HG03103 (cell line): ENCODE measurements around the gene IKZF1.

ENCODE experiments used
- ATAC-seq: cut with Tn5 transposase; IDR thresholded peaks from one replicate; pipeline ENCODE4 v1.9.1; 2021; ENCODE audit warnings: low read depth; ENCODE audit not compliant: unreplicated experiment

The IKZF1 gene

GRCh38 chr7:50399635-50400034 is 95.1 kb downstream of the IKZF1 start:
- ATAC-seq, result no peak

GRCh38 chr7:50400114-50400513 is 95.6 kb downstream of the IKZF1 start:
- ATAC-seq, result no peak

GRCh38 chr7:50404392-50404791 is 99.9 kb downstream of the IKZF1 start:
- ATAC-seq, result no peak

GRCh38 chr7:50405221-50405620 is 100.7 kb downstream of the IKZF1 start:
- ATAC-seq, result peak; percentile 28

GRCh38 chr7:50406935-50407334 is 102.4 kb downstream of the IKZF1 start:
- no peak for ATAC-seq

GRCh38 chr7:50409856-50410745 is 105.6 kb downstream of the IKZF1 start:
- ATAC-seq, result peak; percentile 43

- ATAC-seq, result no peak
Measured at GRCh38 chr7:50411332-50411731, 106.8 kb downstream of the IKZF1 start.

DNA sequence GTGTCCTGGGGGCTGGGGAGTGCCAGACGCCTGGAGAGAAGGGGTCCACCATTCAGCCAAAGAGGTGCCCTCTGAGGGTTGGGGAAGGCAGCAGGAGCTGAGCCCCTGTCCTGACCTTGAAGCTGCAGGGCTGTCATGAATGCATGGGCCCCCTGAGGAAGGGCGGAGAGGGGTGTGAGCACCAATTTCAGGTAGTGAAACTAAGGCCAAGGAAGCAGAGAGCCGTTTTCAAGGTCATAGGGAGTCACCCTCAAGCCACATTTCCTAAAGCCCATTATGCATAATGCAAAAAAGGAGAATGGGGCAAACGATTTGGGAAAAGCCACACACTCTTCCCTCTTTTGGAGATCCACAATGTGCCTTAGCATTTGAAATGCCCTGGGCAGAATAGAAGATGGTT is 108.5 kb downstream of the IKZF1 start:
- no peak for ATAC-seq

DNA sequence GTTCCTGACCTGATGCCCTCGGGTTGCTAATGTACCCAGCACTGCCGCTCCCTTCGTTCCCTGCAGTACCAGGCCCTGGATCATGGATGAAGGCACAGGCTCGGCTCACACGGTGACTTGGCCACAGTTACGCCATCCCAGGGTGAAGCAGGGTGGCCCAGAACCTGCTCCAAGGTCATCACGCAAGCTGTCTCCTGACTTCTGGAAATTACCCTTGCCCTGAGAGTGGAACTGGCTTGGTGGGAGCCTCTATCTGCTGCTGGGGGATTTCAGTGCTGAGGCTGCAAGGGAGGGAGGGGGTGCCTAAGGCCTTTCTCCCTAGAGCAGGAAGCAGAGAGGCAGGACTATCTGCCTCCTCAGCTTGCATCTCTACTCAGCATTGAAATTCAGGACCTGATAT is 109.0 kb downstream of the IKZF1 start:
- no peak for ATAC-seq

GRCh38 chr7:50415844-50416364 is 111.4 kb downstream of the IKZF1 start:
- ATAC-seq, result no peak

GRCh38 chr7:50416527-50417182 is 112.1 kb downstream of the IKZF1 start:
- ATAC-seq, result peak; percentile 78

GRCh38 chr7:50418086-50418515 is 113.6 kb downstream of the IKZF1 start:
- ATAC-seq, result peak; percentile 76

DNA sequence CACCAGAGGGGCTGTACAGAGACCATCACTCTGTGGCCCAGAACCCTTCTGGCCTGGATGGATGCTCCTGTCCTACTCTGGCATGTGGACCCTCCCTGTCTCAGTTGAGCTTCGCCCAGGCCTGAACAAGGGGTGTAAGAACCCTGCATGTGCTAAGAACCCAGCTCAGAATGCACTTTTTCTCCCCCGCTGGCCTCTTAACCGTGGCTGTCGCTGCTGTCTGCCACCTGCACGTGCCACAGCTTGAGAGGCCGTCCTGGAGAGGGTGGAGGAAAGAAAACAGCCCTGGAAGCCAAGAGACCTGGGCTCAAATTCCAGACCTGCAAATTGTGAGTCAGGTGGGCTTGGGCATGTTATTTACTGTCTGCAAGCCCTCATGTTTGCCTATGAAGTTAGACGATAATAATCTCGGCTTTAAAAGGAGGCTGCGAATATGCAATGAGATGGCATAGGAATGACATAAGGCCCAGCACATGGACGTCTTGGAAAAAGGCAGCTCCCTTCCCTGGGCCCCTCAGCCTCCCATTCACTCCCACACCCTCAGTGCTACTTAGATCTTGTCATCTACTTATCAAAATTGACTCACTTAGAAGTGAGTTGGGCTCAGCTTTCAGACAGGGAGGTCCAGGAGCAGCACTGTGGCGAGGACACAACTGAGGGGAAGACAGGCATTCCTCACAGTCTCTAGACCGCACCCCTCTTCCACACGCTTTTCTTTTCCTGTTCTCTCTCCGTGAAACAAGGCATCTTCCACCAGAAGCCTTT is 114.2 kb downstream of the IKZF1 start:
- ATAC-seq, result no peak

DNA sequence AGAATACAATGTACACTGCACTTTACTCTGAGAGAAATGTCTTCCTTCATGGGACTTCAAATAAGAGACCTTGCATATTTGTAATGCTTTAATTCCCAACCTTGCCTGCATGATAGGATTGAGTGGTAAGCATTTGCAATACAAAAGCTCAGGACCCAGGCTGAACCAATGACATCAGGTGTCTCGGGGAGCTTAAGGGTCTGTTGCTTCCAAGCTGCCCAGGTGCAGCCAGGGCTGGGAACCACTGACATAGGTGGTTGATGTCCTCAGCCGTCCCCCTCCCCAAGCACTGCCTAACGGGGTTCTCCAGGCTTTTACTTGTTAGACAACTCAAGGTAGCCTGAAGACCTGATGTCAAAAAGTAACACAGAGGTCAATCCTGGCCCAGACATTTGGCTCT is 116.5 kb downstream of the IKZF1 start:
- no peak for ATAC-seq

DNA sequence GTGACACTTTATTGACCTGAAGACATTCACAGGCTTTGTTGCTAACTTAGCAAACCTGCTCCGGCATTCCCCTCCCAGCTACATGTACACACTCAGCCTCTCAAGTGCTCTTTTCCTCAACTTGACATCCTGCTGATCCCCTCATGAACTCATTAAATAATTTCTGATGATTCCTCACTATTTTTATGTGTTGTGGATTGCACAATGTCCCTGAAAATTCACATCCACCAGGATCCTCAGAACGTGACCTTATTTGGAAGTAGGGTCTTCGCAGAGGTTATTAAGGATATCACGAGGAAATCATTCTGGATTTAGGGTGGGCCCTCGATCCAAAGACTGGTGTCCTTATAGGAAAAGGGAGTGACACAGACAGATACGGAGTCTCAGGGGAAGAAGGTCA is 118.3 kb downstream of the IKZF1 start:
- no peak for ATAC-seq

- no peak for ATAC-seq
Measured at GRCh38 chr7:50423860-50424259, 119.3 kb downstream of the IKZF1 start.

DNA sequence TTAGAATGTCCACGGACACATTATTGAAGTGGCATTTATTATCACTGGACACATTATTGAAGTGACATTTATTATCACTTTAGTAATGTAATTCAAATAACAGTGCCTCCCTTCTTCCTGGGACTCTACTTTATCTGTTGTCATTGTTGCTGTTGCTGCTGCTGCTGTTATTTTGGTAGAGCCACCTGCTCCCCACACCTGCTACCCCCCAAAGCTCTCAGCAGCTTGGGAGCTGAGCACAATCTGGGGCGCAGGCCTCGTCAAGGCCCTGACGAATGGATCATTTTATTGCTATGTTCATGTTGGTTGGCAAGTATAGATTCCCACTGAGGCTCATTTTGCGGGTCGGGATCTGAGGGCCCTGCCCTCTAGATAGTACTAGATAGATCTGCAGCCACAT is 120.8 kb downstream of the IKZF1 start:
- no peak for ATAC-seq

GRCh38 chr7:50426280-50427045 is 121.9 kb downstream of the IKZF1 start:
- no peak for ATAC-seq

DNA sequence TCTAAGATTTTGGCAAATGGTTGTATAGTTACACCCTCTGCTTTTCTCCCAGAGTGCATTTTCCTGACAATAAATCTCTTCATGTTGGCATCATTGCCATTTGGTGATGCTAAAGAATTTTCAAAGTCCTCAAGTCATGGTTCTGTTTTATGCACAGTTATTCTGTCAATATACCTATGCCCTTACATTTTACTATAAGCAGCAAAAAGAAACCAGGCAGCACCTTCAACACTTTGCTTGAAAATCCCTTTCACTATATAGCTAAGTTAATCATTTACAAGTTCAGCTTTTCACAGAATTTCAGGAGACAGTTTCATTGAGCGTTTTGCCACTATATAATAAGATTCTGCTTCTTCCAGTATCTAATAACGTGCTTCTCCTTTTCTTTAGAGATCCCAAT is 123.0 kb downstream of the IKZF1 start:
- no peak for ATAC-seq

DNA sequence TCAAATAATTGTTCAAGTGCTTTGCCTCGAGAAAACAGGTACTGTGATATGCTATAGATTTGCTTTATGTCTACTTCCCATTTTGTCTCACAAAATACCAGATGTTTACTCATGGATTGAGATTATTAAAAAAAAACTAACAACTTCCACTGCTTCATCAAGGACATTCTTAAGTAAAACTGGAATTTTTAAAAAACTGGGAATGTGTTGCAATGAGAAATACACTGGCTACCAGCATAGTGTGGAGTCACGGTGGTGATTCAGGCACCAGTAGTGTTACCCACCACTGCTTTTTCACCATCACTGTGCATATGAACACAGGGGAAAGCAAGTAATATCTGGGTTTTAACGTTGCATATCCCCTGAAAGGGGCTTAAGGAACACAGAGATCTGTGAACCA is 124.4 kb downstream of the IKZF1 start:
- ATAC-seq, result no peak
